GM23338 (cell line): ENCODE data around the gene ATP8A2. TPM values are rescaled to one million over a fixed set of nuclear protein-coding genes. Genes with fewer than 3 reads are reported as not detected.

Experiments used
- ATAC-seq: fragments of 200-7000 bp; cut with Tn5 transposase; 3 replicates; pipeline ENCODE4 v1.9.1; 2020
- DNase-seq: peaks from one replicate; pipeline ENCODE4 v3.0.0-alpha.2; 2015; ENCODE audit warnings: low spot score
- H2AFZ ChIP-seq: fragments of 200-600 bp; sonication (generic); 2 replicates; pipeline ENCODE4 v1.8.0; 2016; ENCODE audit warnings: antibody characterized with exemption, mild to moderate bottlenecking, moderate library complexity
- H3F3A ChIP-seq: fragments of 200-600 bp; sonication (generic); replicated peaks from 2 replicates; pipeline ENCODE4 v1.8.0; 2017; ENCODE audit warnings: antibody characterized with exemption, mixed run types, low read depth
- H3K27ac ChIP-seq: fragments of 200-600 bp; sonication (generic); 2 replicates; pipeline ENCODE4 v1.6.1; 2016; ENCODE audit warnings: low read depth
- H3K27me3 ChIP-seq: fragments of 200-600 bp; sonication (generic); 2 replicates; pipeline ENCODE4 v1.8.0; 2016; ENCODE audit warnings: mild to moderate bottlenecking, mixed run types, moderate library complexity; ENCODE audit not compliant: insufficient read depth
- H3K36me3 ChIP-seq: fragments of 200-600 bp; sonication (generic); 2 replicates; pipeline ENCODE4 v1.8.0; 2016; ENCODE audit warnings: mild to moderate bottlenecking; ENCODE audit not compliant: insufficient read depth
- H3K4me1 ChIP-seq: fragments of 200-600 bp; sonication (generic); 2 replicates; pipeline ENCODE4 v1.8.0; 2016; ENCODE audit warnings: mild to moderate bottlenecking, moderate library complexity; ENCODE audit not compliant: insufficient read depth
- H3K4me2 ChIP-seq: fragments of 200-600 bp; sonication (generic); 2 replicates; pipeline ENCODE4 v1.7.1; 2017; ENCODE audit warnings: mixed run types
- H3K4me3 ChIP-seq: fragments of 200-600 bp; sonication (generic); 2 replicates; pipeline ENCODE4 v1.6.1; 2016; ENCODE audit warnings: mixed run types
- H3K79me2 ChIP-seq: fragments of 200-600 bp; sonication (generic); replicated peaks from 2 replicates; pipeline ENCODE4 v1.8.0; 2017; ENCODE audit warnings: mild to moderate bottlenecking; ENCODE audit not compliant: insufficient read depth
- H3K9me2 ChIP-seq: fragments of 200-600 bp; sonication (generic); 2 replicates; pipeline ENCODE4 v1.8.0; 2017; ENCODE audit not compliant: insufficient read depth
- H4K20me1 ChIP-seq: fragments of 200-600 bp; sonication (generic); replicated peaks from 2 replicates; pipeline ENCODE4 v1.8.0; 2017; ENCODE audit warnings: mild to moderate bottlenecking; ENCODE audit not compliant: insufficient read depth
- H3K27ac Mint-ChIP-seq: 2 replicates; pipeline ENCODE4 v1.8.0; 2020; ENCODE audit warnings: inconsistent platforms, mild to moderate bottlenecking, moderate library complexity, mixed read lengths
- H3K27me3 Mint-ChIP-seq: 3 replicates; pipeline ENCODE4 v1.8.0; 2022; ENCODE audit warnings: low read depth, mild to moderate bottlenecking, moderate library complexity, mixed read lengths, inconsistent platforms; ENCODE audit not compliant: insufficient read depth, poor library complexity
- H3K36me3 Mint-ChIP-seq: 3 replicates; pipeline ENCODE4 v1.8.0; 2021; ENCODE audit warnings: low read depth, mild to moderate bottlenecking, inconsistent platforms, moderate library complexity, mixed read lengths
- H3K4me1 Mint-ChIP-seq: 3 replicates; pipeline ENCODE4 v1.8.0; 2020; ENCODE audit warnings: mild to moderate bottlenecking, inconsistent platforms, mixed read lengths
- H3K4me3 Mint-ChIP-seq: 3 replicates; pipeline ENCODE4 v1.8.0; 2021; ENCODE audit warnings: moderate library complexity, mild to moderate bottlenecking, inconsistent platforms, mixed read lengths
- H3K9me3 Mint-ChIP-seq: 3 replicates; pipeline ENCODE4 v1.8.0; 2020; ENCODE audit warnings: moderate library complexity, mild to moderate bottlenecking, inconsistent platforms, mixed read lengths
- CREB1 ChIP-seq: fragments of 250-450 bp; sonication (Bioruptor Pico); IDR thresholded peaks from 2 replicates; pipeline ENCODE4 v1.5.0; 2020; ENCODE audit warnings: low read depth, mild to moderate bottlenecking, moderate library complexity
- EZH2 ChIP-seq: fragments of 200-600 bp; sonication (generic); IDR thresholded peaks from one replicate; pipeline ENCODE4 v1.8.0; 2017; ENCODE audit warnings: antibody characterized with exemption, mild to moderate bottlenecking, low read depth; ENCODE audit not compliant: unreplicated experiment
- POLR2AphosphoS5 ChIP-seq: IDR thresholded peaks from 2 replicates; pipeline ENCODE4 v1.6.1; 2016; ENCODE audit warnings: antibody characterized with exemption, low read depth
- polyA plus RNA-seq: library from polyadenylated mRNA; unstranded; fragments of >200 nt; fragmentation: Nextera tagmentation; extraction: Ambion mirVana; gene quantifications from 2 replicates; pipeline ENCODE4 v1.2.1, GENCODE V29; 2016
- total RNA-seq: library from RNA; depleted of rRNA; stranded (reverse); fragments of >200 nt; shearing (Covaris generic); gene quantifications from 2 replicates; pipeline ENCODE4 v1.2.3, GENCODE V29; 2014
- TF ChIP-seq, protein P1 (sequence below): fragments of 250-450 bp; sonication (Bioruptor Pico); IDR thresholded peaks from 2 replicates; pipeline ENCODE4 v1.5.0; 2020; ENCODE audit warnings: mild to moderate bottlenecking, moderate library complexity
- TF ChIP-seq, protein P2 (sequence below): IDR thresholded peaks from one replicate; pipeline ENCODE4 v1.6.1; 2018; ENCODE audit warnings: antibody characterized with exemption; ENCODE audit not compliant: unreplicated experiment
- TF ChIP-seq, protein P3 (sequence below): IDR thresholded peaks from 2 replicates; pipeline ENCODE4 v1.6.1; 2016; ENCODE audit warnings: antibody characterized with exemption

Gene ATP8A2
- total and polyA plus RNA-seq, 2 experiments from 2014 or later, result 5.7 to 8.8 TPM

DNA sequence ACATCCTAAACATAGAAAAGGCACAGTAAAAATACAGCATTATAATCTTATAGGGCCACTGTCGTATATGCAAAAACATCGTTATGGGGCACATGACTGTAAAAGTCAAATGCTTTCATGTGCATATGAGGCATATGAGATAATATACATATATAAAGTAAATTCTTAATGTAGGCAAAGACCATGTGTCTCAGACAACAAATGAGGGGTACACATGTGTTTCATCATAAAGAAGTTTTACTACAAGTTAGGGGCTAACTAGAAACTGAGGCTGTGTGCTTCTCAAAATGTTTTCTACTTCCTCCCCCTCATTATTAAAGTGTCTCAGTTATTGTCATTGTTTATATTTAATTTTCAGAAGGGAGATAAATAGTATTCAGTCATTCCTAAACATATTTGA lies 370.4 kb downstream of the ATP8A2 start (continued):
- TF ChIP-seq, protein P1, sequence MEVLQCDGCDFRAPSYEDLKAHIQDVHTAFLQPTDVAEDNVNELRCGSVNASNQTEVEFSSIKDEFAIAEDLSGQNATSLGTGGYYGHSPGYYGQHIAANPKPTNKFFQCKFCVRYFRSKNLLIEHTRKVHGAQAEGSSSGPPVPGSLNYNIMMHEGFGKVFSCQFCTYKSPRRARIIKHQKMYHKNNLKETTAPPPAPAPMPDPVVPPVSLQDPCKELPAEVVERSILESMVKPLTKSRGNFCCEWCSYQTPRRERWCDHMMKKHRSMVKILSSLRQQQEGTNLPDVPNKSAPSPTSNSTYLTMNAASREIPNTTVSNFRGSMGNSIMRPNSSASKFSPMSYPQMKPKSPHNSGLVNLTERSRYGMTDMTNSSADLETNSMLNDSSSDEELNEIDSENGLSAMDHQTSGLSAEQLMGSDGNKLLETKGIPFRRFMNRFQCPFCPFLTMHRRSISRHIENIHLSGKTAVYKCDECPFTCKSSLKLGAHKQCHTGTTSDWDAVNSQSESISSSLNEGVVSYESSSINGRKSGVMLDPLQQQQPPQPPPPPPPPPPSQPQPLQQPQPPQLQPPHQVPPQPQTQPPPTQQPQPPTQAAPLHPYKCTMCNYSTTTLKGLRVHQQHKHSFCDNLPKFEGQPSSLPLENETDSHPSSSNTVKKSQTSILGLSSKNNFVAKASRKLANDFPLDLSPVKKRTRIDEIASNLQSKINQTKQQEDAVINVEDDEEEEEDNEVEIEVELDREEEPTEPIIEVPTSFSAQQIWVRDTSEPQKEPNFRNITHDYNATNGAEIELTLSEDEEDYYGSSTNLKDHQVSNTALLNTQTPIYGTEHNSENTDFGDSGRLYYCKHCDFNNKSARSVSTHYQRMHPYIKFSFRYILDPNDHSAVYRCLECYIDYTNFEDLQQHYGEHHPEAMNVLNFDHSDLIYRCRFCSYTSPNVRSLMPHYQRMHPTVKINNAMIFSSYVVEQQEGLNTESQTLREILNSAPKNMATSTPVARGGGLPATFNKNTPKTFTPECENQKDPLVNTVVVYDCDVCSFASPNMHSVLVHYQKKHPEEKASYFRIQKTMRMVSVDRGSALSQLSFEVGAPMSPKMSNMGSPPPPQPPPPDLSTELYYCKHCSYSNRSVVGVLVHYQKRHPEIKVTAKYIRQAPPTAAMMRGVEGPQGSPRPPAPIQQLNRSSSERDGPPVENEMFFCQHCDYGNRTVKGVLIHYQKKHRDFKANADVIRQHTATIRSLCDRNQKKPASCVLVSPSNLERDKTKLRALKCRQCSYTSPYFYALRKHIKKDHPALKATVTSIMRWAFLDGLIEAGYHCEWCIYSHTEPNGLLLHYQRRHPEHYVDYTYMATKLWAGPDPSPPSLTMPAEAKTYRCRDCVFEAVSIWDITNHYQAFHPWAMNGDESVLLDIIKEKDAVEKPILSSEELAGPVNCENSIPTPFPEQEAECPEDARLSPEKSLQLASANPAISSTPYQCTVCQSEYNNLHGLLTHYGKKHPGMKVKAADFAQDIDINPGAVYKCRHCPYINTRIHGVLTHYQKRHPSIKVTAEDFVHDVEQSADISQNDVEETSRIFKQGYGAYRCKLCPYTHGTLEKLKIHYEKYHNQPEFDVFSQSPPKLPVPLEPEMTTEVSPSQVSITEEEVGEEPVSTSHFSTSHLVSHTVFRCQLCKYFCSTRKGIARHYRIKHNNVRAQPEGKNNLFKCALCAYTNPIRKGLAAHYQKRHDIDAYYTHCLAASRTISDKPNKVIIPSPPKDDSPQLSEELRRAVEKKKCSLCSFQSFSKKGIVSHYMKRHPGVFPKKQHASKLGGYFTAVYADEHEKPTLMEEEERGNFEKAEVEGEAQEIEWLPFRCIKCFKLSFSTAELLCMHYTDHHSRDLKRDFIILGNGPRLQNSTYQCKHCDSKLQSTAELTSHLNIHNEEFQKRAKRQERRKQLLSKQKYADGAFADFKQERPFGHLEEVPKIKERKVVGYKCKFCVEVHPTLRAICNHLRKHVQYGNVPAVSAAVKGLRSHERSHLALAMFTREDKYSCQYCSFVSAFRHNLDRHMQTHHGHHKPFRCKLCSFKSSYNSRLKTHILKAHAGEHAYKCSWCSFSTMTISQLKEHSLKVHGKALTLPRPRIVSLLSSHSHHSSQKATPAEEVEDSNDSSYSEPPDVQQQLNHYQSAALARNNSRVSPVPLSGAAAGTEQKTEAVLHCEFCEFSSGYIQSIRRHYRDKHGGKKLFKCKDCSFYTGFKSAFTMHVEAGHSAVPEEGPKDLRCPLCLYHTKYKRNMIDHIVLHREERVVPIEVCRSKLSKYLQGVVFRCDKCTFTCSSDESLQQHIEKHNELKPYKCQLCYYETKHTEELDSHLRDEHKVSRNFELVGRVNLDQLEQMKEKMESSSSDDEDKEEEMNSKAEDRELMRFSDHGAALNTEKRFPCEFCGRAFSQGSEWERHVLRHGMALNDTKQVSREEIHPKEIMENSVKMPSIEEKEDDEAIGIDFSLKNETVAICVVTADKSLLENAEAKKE (CRISPR knock-in tag), result no peak
- TF ChIP-seq, protein P2, sequence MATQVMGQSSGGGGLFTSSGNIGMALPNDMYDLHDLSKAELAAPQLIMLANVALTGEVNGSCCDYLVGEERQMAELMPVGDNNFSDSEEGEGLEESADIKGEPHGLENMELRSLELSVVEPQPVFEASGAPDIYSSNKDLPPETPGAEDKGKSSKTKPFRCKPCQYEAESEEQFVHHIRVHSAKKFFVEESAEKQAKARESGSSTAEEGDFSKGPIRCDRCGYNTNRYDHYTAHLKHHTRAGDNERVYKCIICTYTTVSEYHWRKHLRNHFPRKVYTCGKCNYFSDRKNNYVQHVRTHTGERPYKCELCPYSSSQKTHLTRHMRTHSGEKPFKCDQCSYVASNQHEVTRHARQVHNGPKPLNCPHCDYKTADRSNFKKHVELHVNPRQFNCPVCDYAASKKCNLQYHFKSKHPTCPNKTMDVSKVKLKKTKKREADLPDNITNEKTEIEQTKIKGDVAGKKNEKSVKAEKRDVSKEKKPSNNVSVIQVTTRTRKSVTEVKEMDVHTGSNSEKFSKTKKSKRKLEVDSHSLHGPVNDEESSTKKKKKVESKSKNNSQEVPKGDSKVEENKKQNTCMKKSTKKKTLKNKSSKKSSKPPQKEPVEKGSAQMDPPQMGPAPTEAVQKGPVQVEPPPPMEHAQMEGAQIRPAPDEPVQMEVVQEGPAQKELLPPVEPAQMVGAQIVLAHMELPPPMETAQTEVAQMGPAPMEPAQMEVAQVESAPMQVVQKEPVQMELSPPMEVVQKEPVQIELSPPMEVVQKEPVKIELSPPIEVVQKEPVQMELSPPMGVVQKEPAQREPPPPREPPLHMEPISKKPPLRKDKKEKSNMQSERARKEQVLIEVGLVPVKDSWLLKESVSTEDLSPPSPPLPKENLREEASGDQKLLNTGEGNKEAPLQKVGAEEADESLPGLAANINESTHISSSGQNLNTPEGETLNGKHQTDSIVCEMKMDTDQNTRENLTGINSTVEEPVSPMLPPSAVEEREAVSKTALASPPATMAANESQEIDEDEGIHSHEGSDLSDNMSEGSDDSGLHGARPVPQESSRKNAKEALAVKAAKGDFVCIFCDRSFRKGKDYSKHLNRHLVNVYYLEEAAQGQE, result no peak
- no peak for TF ChIP-seq CREB1 (CRISPR knock-in tag)
- no peak for TF ChIP-seq EZH2
- TF ChIP-seq POLR2AphosphoS5, result no peak

DNA sequence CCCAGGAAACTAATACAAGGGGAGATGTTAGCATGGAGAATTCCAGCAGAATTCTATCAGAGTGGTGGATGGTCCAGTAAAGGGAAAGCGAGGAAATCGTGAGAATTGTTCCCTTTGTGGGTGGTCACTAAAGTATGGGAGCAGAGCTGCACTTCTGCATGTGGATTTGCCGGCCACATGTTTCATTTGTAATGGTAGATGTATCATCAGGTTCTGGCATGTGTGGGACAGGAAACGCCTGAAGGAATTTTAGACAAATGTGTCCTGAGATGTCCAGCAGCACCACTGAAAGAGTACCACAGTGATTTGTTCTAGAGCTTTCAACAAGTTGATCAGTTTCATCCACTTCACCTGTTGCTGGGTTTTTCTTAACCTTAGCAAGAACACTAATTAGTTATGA lies 371.6 kb downstream of the ATP8A2 start:
- Histone ChIP-seq H2AFZ (no peak overlapping the region), H3F3A (no peaks in the 10 kb centered on the region), H3K27me3 (no peaks in the 10 kb centered on the region), H4K20me1 (no peaks in the 10 kb centered on the region), H3K27ac (no peak overlapping the region), H3K4me3 (no peak overlapping the region), H3K4me2 (no peak overlapping the region), H3K79me2 (no peaks in the 10 kb centered on the region), H3K36me3 (no peaks in the 10 kb centered on the region), H3K9me2 (no peaks in the 10 kb centered on the region), H3K4me1 (peaks cover 10% of the 10 kb centered on the region; the same call in 1 of the 2 replicates)
- ATAC-seq (no peak), DNase-seq (no peak)
- Mint-ChIP-seq H3K36me3 (no peaks in the 10 kb centered on the region), H3K27me3 (no peaks in the 10 kb centered on the region), H3K9me3 (no peaks in the 10 kb centered on the region), H3K4me3 (no peak overlapping the region), H3K27ac (no peak overlapping the region), H3K4me1 (peaks cover 14% of the 10 kb centered on the region)
- TF ChIP-seq, protein P3, sequence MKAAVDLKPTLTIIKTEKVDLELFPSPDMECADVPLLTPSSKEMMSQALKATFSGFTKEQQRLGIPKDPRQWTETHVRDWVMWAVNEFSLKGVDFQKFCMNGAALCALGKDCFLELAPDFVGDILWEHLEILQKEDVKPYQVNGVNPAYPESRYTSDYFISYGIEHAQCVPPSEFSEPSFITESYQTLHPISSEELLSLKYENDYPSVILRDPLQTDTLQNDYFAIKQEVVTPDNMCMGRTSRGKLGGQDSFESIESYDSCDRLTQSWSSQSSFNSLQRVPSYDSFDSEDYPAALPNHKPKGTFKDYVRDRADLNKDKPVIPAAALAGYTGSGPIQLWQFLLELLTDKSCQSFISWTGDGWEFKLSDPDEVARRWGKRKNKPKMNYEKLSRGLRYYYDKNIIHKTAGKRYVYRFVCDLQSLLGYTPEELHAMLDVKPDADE, result no peak
